ENCODE data around the gene ISY1. TPM values are rescaled to one million over a fixed set of nuclear protein-coding genes. Genes with fewer than 3 reads are reported as not detected.
"Not testable (repeated sequence)": the region's sequence is repeated elsewhere in the genome, so short reads cannot be mapped to it uniquely, and the experiment has no call there.

Gene ISY1
- total and polyA plus RNA-seq, 2 donors (not counting 1 experiment from before 2014, with no cell fraction given): 26.4 to 49.6 TPM

- H3K4me1 Mint-ChIP-seq: no peaks in the 10 kb centered on the region
Observed at GRCh38 chr3:129100274-129100673, 60.6 kb downstream of the ISY1 start.

GRCh38 chr3:129095285-129095684, 65.6 kb downstream of the ISY1 start:
- H3K4me1 ChIP-seq (ENCODE audit: control insufficient read depth in 2 of 2, insufficient read depth in 2 of 2, low read length in 2 of 2): no peaks in the 10 kb centered on the region
- ChIA-PET POLR2A (no interaction called here), CTCF (interaction anchor here (0.6 to 3.7 kb wide), 2 partner anchors 57 to 125 kb away, joined by 3 to 11 read pairs; no protein-coding TSS in a partner anchor)
- peaks cover 21% of the 10 kb centered on the region for H3K79me2 ChIP-seq (ENCODE audit: control insufficient read depth, insufficient read depth, low read length)
- TF ChIP-seq EZH2 (IDR thresholded peaks at IDR 0.05; ENCODE audit: borderline replicate concordance, insufficient read depth, low read depth, low read length, poor library complexity, severe bottlenecking): no peak
- TF ChIP-seq CTCF (IDR thresholded peaks at IDR 0.05): no peak
- no peak overlapping the region for H3K27ac Mint-ChIP-seq
- ATAC-seq (ENCODE audit: low read depth) (no peak), DNase-seq (no peak)
- H3K4me3 Mint-ChIP-seq: no peak overlapping the region
- no peak overlapping the region for H2AFZ ChIP-seq (ENCODE audit: insufficient read depth, low read depth, low read length, poor library complexity, severe bottlenecking)
- 100% methylated on average over 7 of the region's 10 CpGs for WGBS (ENCODE audit: insufficient coverage)
- H4K20me1 ChIP-seq (ENCODE audit: control insufficient read depth, insufficient read depth, low read length, poor library complexity, severe bottlenecking): peaks cover 29% of the 10 kb centered on the region
- H3K36me3 ChIP-seq (replicated peaks in 1 of 2; ENCODE audit: control extremely low read depth in 1 of 2, control insufficient read depth in 1 of 2, extremely low read depth in 1 of 2, insufficient read depth in 2 of 2, low read length in 1 of 2): peaks cover 1 to 12% of the 10 kb centered on the region in 2 experiments
- no peaks in the 10 kb centered on the region for H3K27me3 ChIP-seq (replicated peaks in 1 of 4; ENCODE audit: control extremely low read depth in 1 of 4, control insufficient read depth in 3 of 4, insufficient read depth in 4 of 4, low read length in 3 of 4)
- no peak overlapping the region for H3K27ac ChIP-seq (ENCODE audit: low read length in 2 of 2)
- peaks cover 4% of the 10 kb centered on the region for H3K9me3 Mint-ChIP-seq (ENCODE audit: insufficient read depth)
- H3K27me3 Mint-ChIP-seq: no peaks in the 10 kb centered on the region
- H3K4me1 Mint-ChIP-seq: no peaks in the 10 kb centered on the region
- H3K9me3 ChIP-seq (ENCODE audit: control extremely low read depth in 1 of 3, control insufficient read depth in 2 of 3, insufficient read depth in 1 of 3, low read length in 2 of 3): no peaks in the 10 kb centered on the region
- intact Hi-C loops (cut with micrococcal nuclease): no loop called here
- no peak overlapping the region for H3K9ac ChIP-seq (ENCODE audit: low read length)
- H3K4me2 ChIP-seq (replicated peaks; ENCODE audit: low read depth, low read length, poor library complexity, severe bottlenecking): no peak overlapping the region
- no peak overlapping the region for H3K4me3 ChIP-seq (ENCODE audit: control extremely low read depth in 1 of 5, extremely low read depth in 1 of 5, insufficient read depth in 1 of 5, low read depth in 2 of 5, low read length in 4 of 5)

More at GRCh38 chr3:129100274-129100673, 60.6 kb downstream of the ISY1 start:
- TF ChIP-seq EZH2 (IDR thresholded peaks at IDR 0.05; ENCODE audit: borderline replicate concordance, insufficient read depth, low read depth, low read length, poor library complexity, severe bottlenecking): no peak
- TF ChIP-seq CTCF (IDR thresholded peaks at IDR 0.05): no peak
- Histone ChIP-seq H3K27ac (ENCODE audit: low read length in 2 of 2) (no peak overlapping the region), H4K20me1 (ENCODE audit: control insufficient read depth, insufficient read depth, low read length, poor library complexity, severe bottlenecking) (peaks cover 56% of the 10 kb centered on the region), H3K27me3 (replicated peaks in 1 of 4; ENCODE audit: control extremely low read depth in 1 of 4, control insufficient read depth in 3 of 4, insufficient read depth in 4 of 4, low read length in 3 of 4) (no peaks in the 10 kb centered on the region), H3K4me3 (ENCODE audit: control extremely low read depth in 1 of 5, extremely low read depth in 1 of 5, insufficient read depth in 1 of 5, low read depth in 2 of 5, low read length in 4 of 5) (no peak overlapping the region), H2AFZ (ENCODE audit: insufficient read depth, low read depth, low read length, poor library complexity, severe bottlenecking) (no peak overlapping the region), H3K4me1 (ENCODE audit: control insufficient read depth in 2 of 2, insufficient read depth in 2 of 2, low read length in 2 of 2) (no peaks in the 10 kb centered on the region), H3K9me3 (ENCODE audit: control extremely low read depth in 1 of 3, control insufficient read depth in 2 of 3, insufficient read depth in 1 of 3, low read length in 2 of 3) (no peaks in the 10 kb centered on the region), H3K36me3 (replicated peaks in 1 of 2; ENCODE audit: control extremely low read depth in 1 of 2, control insufficient read depth in 1 of 2, extremely low read depth in 1 of 2, insufficient read depth in 2 of 2, low read length in 1 of 2) (no peaks in the 10 kb centered on the region), H3K4me2 (replicated peaks; ENCODE audit: low read depth, low read length, poor library complexity, severe bottlenecking) (no peak overlapping the region), H3K79me2 (ENCODE audit: control insufficient read depth, insufficient read depth, low read length) (peaks cover 61% of the 10 kb centered on the region), H3K9ac (ENCODE audit: low read length) (no peak overlapping the region)
- no peak for ATAC-seq (ENCODE audit: low read depth)
- no peak for DNase-seq
- H3K4me3 Mint-ChIP-seq: no peak overlapping the region
- intact Hi-C loops (cut with micrococcal nuclease): no loop called here
- no peaks in the 10 kb centered on the region for H3K27me3 Mint-ChIP-seq
- H3K9me3 Mint-ChIP-seq (ENCODE audit: insufficient read depth): peaks cover 4% of the 10 kb centered on the region
- no peak overlapping the region for H3K27ac Mint-ChIP-seq
- POLR2A ChIA-PET: no interaction called here
- WGBS (ENCODE audit: insufficient coverage): no CpG with 5 or more reads among the region's 1 CpG
- CTCF ChIA-PET: interaction anchor here (1.2 kb wide), 1 partner anchor 62 kb away, joined by 3 read pairs; no protein-coding TSS in a partner anchor

- H4K20me1 ChIP-seq (ENCODE audit: control insufficient read depth, insufficient read depth, low read length, poor library complexity, severe bottlenecking); DNase-seq; H3K27me3 Mint-ChIP-seq; H3K4me1 ChIP-seq (ENCODE audit: control insufficient read depth in 2 of 2, insufficient read depth in 2 of 2, low read length in 2 of 2); ATAC-seq (ENCODE audit: low read depth); H3K79me2 ChIP-seq (ENCODE audit: control insufficient read depth, insufficient read depth, low read length); H3K27ac Mint-ChIP-seq; H3K36me3 ChIP-seq (replicated peaks in 1 of 2; ENCODE audit: control extremely low read depth in 1 of 2, control insufficient read depth in 1 of 2, extremely low read depth in 1 of 2, insufficient read depth in 2 of 2, low read length in 1 of 2); H3K9me3 Mint-ChIP-seq (ENCODE audit: insufficient read depth); intact Hi-C loops (cut with micrococcal nuclease); H3K27ac ChIP-seq (ENCODE audit: low read length in 2 of 2); H2AFZ ChIP-seq (ENCODE audit: insufficient read depth, low read depth, low read length, poor library complexity, severe bottlenecking); H3K4me3 Mint-ChIP-seq; CTCF ChIA-PET; POLR2A ChIA-PET; H3K9ac ChIP-seq (ENCODE audit: low read length); H3K9me3 ChIP-seq (ENCODE audit: control extremely low read depth in 1 of 3, control insufficient read depth in 2 of 3, insufficient read depth in 1 of 3, low read length in 2 of 3); H3K4me1 Mint-ChIP-seq; H3K27me3 ChIP-seq (replicated peaks in 1 of 4; ENCODE audit: control extremely low read depth in 1 of 4, control insufficient read depth in 3 of 4, insufficient read depth in 4 of 4, low read length in 3 of 4); H3K4me3 ChIP-seq (ENCODE audit: control extremely low read depth in 1 of 5, extremely low read depth in 1 of 5, insufficient read depth in 1 of 5, low read depth in 2 of 5, low read length in 4 of 5); H3K4me2 ChIP-seq (replicated peaks; ENCODE audit: low read depth, low read length, poor library complexity, severe bottlenecking): not testable (repeated sequence)
- WGBS (ENCODE audit: insufficient coverage): no CpG with 5 or more reads among the region's 6 CpGs
Observed at GRCh38 chr3:129088312-129088711, 72.6 kb downstream of the ISY1 start.

All from B cell (primary cell).